ENCODE data around the gene ANO4. TPM values are rescaled to one million over a fixed set of nuclear protein-coding genes. Genes with fewer than 3 reads are reported as not detected.

Gene ANO4
- total and polyA plus RNA-seq, 2 donors (not counting 1 experiment from before 2014, with no cell fraction given): not detected

DNA sequence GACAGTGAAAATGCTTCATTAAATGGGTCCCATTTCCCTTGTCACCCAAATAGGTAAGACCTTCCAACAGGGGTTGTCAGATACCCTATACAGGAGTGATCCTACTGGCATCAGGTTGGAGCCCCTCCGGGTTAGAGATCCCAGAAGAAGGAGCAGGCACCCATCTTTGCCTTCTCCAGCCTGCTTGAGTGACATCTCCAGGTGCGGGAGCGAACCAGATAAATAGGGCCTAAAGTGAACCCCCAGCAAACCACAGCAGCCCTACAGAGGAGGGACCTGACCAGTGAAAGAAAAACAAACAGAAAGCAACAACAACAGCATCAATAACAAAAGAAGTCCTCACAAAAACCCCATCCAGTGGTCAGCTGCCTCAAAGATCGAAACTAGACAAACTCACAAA is 233.2 kb downstream of the ANO4 start:
- Histone ChIP-seq H2AFZ (ENCODE audit: insufficient read depth, low read depth, low read length, poor library complexity, severe bottlenecking) (no peak overlapping the region), H3K4me2 (replicated peaks; ENCODE audit: low read depth, low read length, poor library complexity, severe bottlenecking) (no peak overlapping the region), H3K4me3 (ENCODE audit: control extremely low read depth in 1 of 5, extremely low read depth in 1 of 5, insufficient read depth in 1 of 5, low read depth in 2 of 5, low read length in 4 of 5) (no peak overlapping the region), H3K27me3 (replicated peaks in 1 of 4; ENCODE audit: control extremely low read depth in 1 of 4, control insufficient read depth in 3 of 4, insufficient read depth in 4 of 4, low read length in 3 of 4) (no peaks in the 10 kb centered on the region), H3K36me3 (replicated peaks in 1 of 2; ENCODE audit: control extremely low read depth in 1 of 2, control insufficient read depth in 1 of 2, extremely low read depth in 1 of 2, insufficient read depth in 2 of 2, low read length in 1 of 2) (no peaks in the 10 kb centered on the region), H3K27ac (ENCODE audit: low read length in 2 of 2) (no peak overlapping the region), H3K4me1 (ENCODE audit: control insufficient read depth in 2 of 2, insufficient read depth in 2 of 2, low read length in 2 of 2) (no peaks in the 10 kb centered on the region), H3K79me2 (ENCODE audit: control insufficient read depth, insufficient read depth, low read length) (no peaks in the 10 kb centered on the region), H3K9me3 (ENCODE audit: control extremely low read depth in 1 of 3, control insufficient read depth in 2 of 3, insufficient read depth in 1 of 3, low read length in 2 of 3) (peaks cover 0 to 11% (median 1%) of the 10 kb centered on the region in 3 donors), H3K9ac (ENCODE audit: low read length) (no peak overlapping the region), H4K20me1 (ENCODE audit: control insufficient read depth, insufficient read depth, low read length, poor library complexity, severe bottlenecking) (no peaks in the 10 kb centered on the region)
- ATAC-seq (ENCODE audit: low read depth) (no peak), DNase-seq (no peak)
- ChIA-PET CTCF (no interaction called here), POLR2A (no interaction called here)
- intact Hi-C loops (cut with micrococcal nuclease): no loop called here
- TF ChIP-seq, protein P1, sequence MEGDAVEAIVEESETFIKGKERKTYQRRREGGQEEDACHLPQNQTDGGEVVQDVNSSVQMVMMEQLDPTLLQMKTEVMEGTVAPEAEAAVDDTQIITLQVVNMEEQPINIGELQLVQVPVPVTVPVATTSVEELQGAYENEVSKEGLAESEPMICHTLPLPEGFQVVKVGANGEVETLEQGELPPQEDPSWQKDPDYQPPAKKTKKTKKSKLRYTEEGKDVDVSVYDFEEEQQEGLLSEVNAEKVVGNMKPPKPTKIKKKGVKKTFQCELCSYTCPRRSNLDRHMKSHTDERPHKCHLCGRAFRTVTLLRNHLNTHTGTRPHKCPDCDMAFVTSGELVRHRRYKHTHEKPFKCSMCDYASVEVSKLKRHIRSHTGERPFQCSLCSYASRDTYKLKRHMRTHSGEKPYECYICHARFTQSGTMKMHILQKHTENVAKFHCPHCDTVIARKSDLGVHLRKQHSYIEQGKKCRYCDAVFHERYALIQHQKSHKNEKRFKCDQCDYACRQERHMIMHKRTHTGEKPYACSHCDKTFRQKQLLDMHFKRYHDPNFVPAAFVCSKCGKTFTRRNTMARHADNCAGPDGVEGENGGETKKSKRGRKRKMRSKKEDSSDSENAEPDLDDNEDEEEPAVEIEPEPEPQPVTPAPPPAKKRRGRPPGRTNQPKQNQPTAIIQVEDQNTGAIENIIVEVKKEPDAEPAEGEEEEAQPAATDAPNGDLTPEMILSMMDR (IDR thresholded peaks at IDR 0.05): no peak
- no peak for TF ChIP-seq EZH2 (IDR thresholded peaks at IDR 0.05; ENCODE audit: borderline replicate concordance, insufficient read depth, low read depth, low read length, poor library complexity, severe bottlenecking)
- H3K27ac Mint-ChIP-seq: no peak overlapping the region
- H3K4me3 Mint-ChIP-seq: no peak overlapping the region
- no peaks in the 10 kb centered on the region for H3K27me3 Mint-ChIP-seq
- peaks cover 19% of the 10 kb centered on the region for H3K9me3 Mint-ChIP-seq (ENCODE audit: insufficient read depth)
- no peaks in the 10 kb centered on the region for H3K4me1 Mint-ChIP-seq
- WGBS (ENCODE audit: insufficient coverage): 93% methylated on average over 3 of the region's 4 CpGs

DNA sequence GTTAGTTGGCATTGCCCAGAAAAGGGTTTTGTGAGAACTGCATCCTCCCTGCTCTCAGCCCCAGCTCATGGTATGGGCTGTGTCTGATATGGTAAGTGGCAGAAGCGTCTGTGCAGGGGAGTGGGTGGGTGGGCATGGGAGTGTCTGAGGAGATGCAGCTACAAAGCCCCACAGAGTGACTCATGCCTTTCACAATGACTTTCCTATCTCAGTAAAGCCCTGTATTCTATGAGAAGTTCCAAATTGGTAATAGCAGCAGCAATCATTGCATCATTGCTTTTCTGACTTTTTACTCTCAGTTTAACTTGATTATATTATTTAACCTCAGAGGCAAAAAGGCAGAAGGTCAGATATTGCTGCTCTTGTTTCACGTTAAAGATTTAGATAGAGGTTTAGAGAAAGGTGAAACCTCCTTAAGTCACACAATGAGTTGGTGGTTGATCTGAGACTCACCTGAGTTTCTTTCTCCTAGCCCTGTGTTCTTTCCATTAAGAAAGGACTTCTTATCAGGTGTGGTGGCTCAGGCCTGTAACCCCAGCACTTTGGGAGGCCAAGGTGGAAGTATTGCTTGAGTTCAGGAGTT is 243.8 kb downstream of the ANO4 start:
- Histone ChIP-seq H3K36me3 (replicated peaks in 1 of 2; ENCODE audit: control extremely low read depth in 1 of 2, control insufficient read depth in 1 of 2, extremely low read depth in 1 of 2, insufficient read depth in 2 of 2, low read length in 1 of 2) (no peaks in the 10 kb centered on the region), H3K4me2 (replicated peaks; ENCODE audit: low read depth, low read length, poor library complexity, severe bottlenecking) (no peak overlapping the region), H3K4me3 (ENCODE audit: control extremely low read depth in 1 of 5, extremely low read depth in 1 of 5, insufficient read depth in 1 of 5, low read depth in 2 of 5, low read length in 4 of 5) (no peak overlapping the region), H3K9me3 (ENCODE audit: control extremely low read depth in 1 of 3, control insufficient read depth in 2 of 3, insufficient read depth in 1 of 3, low read length in 2 of 3) (no peaks in the 10 kb centered on the region), H4K20me1 (ENCODE audit: control insufficient read depth, insufficient read depth, low read length, poor library complexity, severe bottlenecking) (no peaks in the 10 kb centered on the region), H3K27ac (ENCODE audit: low read length in 2 of 2) (no peak overlapping the region), H3K27me3 (replicated peaks in 1 of 4; ENCODE audit: control extremely low read depth in 1 of 4, control insufficient read depth in 3 of 4, insufficient read depth in 4 of 4, low read length in 3 of 4) (no peaks in the 10 kb centered on the region), H3K4me1 (ENCODE audit: control insufficient read depth in 2 of 2, insufficient read depth in 2 of 2, low read length in 2 of 2) (no peaks in the 10 kb centered on the region), H3K9ac (ENCODE audit: low read length) (no peak overlapping the region), H2AFZ (ENCODE audit: insufficient read depth, low read depth, low read length, poor library complexity, severe bottlenecking) (no peak overlapping the region), H3K79me2 (ENCODE audit: control insufficient read depth, insufficient read depth, low read length) (no peaks in the 10 kb centered on the region)
- TF ChIP-seq, protein P1 (IDR thresholded peaks at IDR 0.05): no peak
- TF ChIP-seq EZH2 (IDR thresholded peaks at IDR 0.05; ENCODE audit: borderline replicate concordance, insufficient read depth, low read depth, low read length, poor library complexity, severe bottlenecking): no peak
- H3K9me3 Mint-ChIP-seq (ENCODE audit: insufficient read depth): peaks cover 4% of the 10 kb centered on the region
- no peaks in the 10 kb centered on the region for H3K27me3 Mint-ChIP-seq
- H3K4me3 Mint-ChIP-seq: no peak overlapping the region
- ChIA-PET CTCF (no interaction called here), POLR2A (no interaction called here)
- intact Hi-C loops (cut with micrococcal nuclease): no loop called here
- H3K4me1 Mint-ChIP-seq: no peaks in the 10 kb centered on the region
- H3K27ac Mint-ChIP-seq: no peak overlapping the region
- no CpG with 5 or more reads among the region's 2 CpGs for WGBS (ENCODE audit: insufficient coverage)
- DNase-seq (no peak), ATAC-seq (ENCODE audit: low read depth) (no peak)

Measured in B cell (primary cell).